K562 (cell line): ENCODE measurements around the gene NRIP2. TPM values are rescaled to one million over a fixed set of nuclear protein-coding genes. Genes with fewer than 3 reads are reported as not detected.

Source experiments
- ADNP ChIP-seq: fragments of 200-800 bp; sonication (Bioruptor generic); IDR thresholded peaks from 2 replicates; pipeline ENCODE4 v1.6.1; 2016; ENCODE audit warnings: missing genetic modification characterization, missing compliant biosample characterization
- ATF1 ChIP-seq, 2 experiments: fragments of 450-650 bp in 1 of 2; IDR thresholded peaks; 2 replicates each; pipeline ENCODE4 v1.6.1; 2016; ENCODE audit warnings: missing compliant biosample characterization in 1 of 2, missing genetic modification characterization in 1 of 2
- DLX4 ChIP-seq: fragments of 250-450 bp; sonication (Bioruptor Pico); IDR thresholded peaks from 2 replicates; pipeline ENCODE4 v1.6.1; 2021; ENCODE audit warnings: mild to moderate bottlenecking
- EGR1 ChIP-seq: fragments of 450-650 bp; conservative IDR thresholded peaks from 2 replicates; pipeline ENCODE4 v1.6.1; 2017; ENCODE audit warnings: mild to moderate bottlenecking
- ELK1 ChIP-seq: sonication (generic); formaldehyde crosslinking; IDR thresholded peaks from 2 replicates; pipeline ENCODE4 v1.8.1; 2022; ENCODE audit warnings: missing genetic modification reagents
- GTF2E2 ChIP-seq: fragments of 200-800 bp; sonication (Bioruptor generic); IDR thresholded peaks from 2 replicates; pipeline ENCODE4 v1.6.1; 2016; ENCODE audit warnings: missing genetic modification characterization, missing compliant biosample characterization
- HES1 ChIP-seq: fragments of 450-650 bp; IDR thresholded peaks from 2 replicates; pipeline ENCODE4 v1.6.1; 2016; ENCODE audit warnings: low read depth, mild to moderate bottlenecking, moderate library complexity
- IRF9 ChIP-seq: fragments of 450-650 bp; IDR thresholded peaks from 2 replicates; pipeline ENCODE4 v1.6.1; 2016; ENCODE audit warnings: missing biosample characterization, missing genetic modification characterization
- MAX ChIP-seq: sonication (generic); formaldehyde crosslinking; IDR thresholded peaks from 2 replicates; pipeline ENCODE4 v1.9.0; 2022; ENCODE audit warnings: mild to moderate bottlenecking, missing genetic modification reagents
- MEF2A ChIP-seq: IDR thresholded peaks from 2 replicates; pipeline ENCODE4 v1.6.1; 2011; ENCODE audit warnings: low read depth, mild to moderate bottlenecking, low read length, moderate library complexity; ENCODE audit not compliant: control insufficient read depth
- NELFE ChIP-seq: IDR thresholded peaks from 2 replicates; pipeline ENCODE4 v1.6.1; 2011; ENCODE audit warnings: mild to moderate bottlenecking; ENCODE audit not compliant: insufficient read depth, insufficient read length
- NEUROD1 ChIP-seq: fragments of 150-350 bp; IDR thresholded peaks from 2 replicates; pipeline ENCODE4 v1.6.1; 2014; ENCODE audit warnings: borderline replicate concordance, low read length, low read depth; ENCODE audit not compliant: partially characterized antibody
- NFIX ChIP-seq: fragments of 250-450 bp; sonication (Bioruptor Pico); IDR thresholded peaks from 2 replicates; pipeline ENCODE4 v1.4.0; 2020; ENCODE audit warnings: low read depth, mild to moderate bottlenecking, moderate library complexity
- NFRKB ChIP-seq: fragments of 450-650 bp; IDR thresholded peaks from 2 replicates; pipeline ENCODE4 v1.6.1; 2016; ENCODE audit warnings: low read depth
- PRPF4 ChIP-seq: fragments of 200-400 bp; formaldehyde crosslinking; IDR thresholded peaks from one replicate; pipeline ENCODE4 v1.6.1; 2017; ENCODE audit warnings: low read length, low read depth, mild to moderate bottlenecking; ENCODE audit not compliant: insufficient read depth, poor library complexity, severe bottlenecking
- SETDB1 ChIP-seq: IDR thresholded peaks from one replicate; pipeline ENCODE4 v1.6.1; 2012; ENCODE audit warnings: low read length, control low read depth, inconsistent platforms
- SREBF2 ChIP-seq: sonication (generic); formaldehyde crosslinking; IDR thresholded peaks from 2 replicates; pipeline ENCODE4 v1.4.0; 2020; ENCODE audit warnings: mild to moderate bottlenecking, missing genetic modification reagents
- TOE1 ChIP-seq, 2 experiments: fragments of 450-650 bp in 1 of 2; sonication (generic) in 1 of 2; formaldehyde crosslinking in 1 of 2; IDR thresholded peaks; 2 replicates each; pipeline versions ENCODE4 v1.7.1 to v1.8.0; 2016 to 2022; ENCODE audit warnings: borderline replicate concordance in 2 of 2, mild to moderate bottlenecking in 2 of 2, antibody characterized with exemption in 1 of 2, inconsistent platforms in 1 of 2, low read depth in 1 of 2, missing genetic modification reagents in 1 of 2, moderate library complexity in 1 of 2
- ZNF24 ChIP-seq: fragments of 450-650 bp; IDR thresholded peaks from 2 replicates; pipeline ENCODE4 v1.6.1; 2016
- ZNF639 ChIP-seq, 2 experiments: fragments of 200-800 bp in 1 of 2; sonication (Bioruptor generic) in 1 of 2; sonication (generic) in 1 of 2; formaldehyde crosslinking in 1 of 2; IDR thresholded peaks in 1 of 2; conservative IDR thresholded peaks in 1 of 2; 2 replicates each; pipeline versions ENCODE4 v1.5.0 to v1.6.1; 2016 to 2020; ENCODE audit warnings: missing compliant biosample characterization in 1 of 2, missing genetic modification characterization in 1 of 2, missing genetic modification reagents in 1 of 2
- ZNF77 ChIP-seq: fragments of 250-450 bp; sonication (Bioruptor Pico); IDR thresholded peaks from 2 replicates; pipeline ENCODE4 v1.5.0; 2020
- ZSCAN29 ChIP-seq: fragments of 450-650 bp; IDR thresholded peaks from 2 replicates; pipeline ENCODE4 v1.6.1; 2017
- polyA plus RNA-seq, 8 experiments: library from polyadenylated mRNA; depleted of rRNA in 4 of 8; stranded (reverse) in 5 of 8; unstranded in 3 of 8; fragments of >200 nt; fragmentation: Nextera tagmentation in 2 of 8; fragmentation: Illumina TruSeq in 1 of 8; extraction: Ambion mirVana in 2 of 8; extraction: Trizol in 1 of 8; gene quantifications; 2 replicates each; pipeline versions ENCODE4 v1.2.1 to v1.2.3, GENCODE V29; 2011 to 2014; ENCODE audit warnings: inconsistent platforms in 1 of 8, missing spikeins in 1 of 8
- total RNA-seq, 7 experiments: library from RNA; depleted of rRNA in 6 of 7; stranded (reverse); fragments of >200 nt in 6 of 7; fragmentation: Illumina TruSeq in 2 of 7; extraction: Trizol in 2 of 7; gene quantifications; 2 replicates each; pipeline versions ENCODE4 v1.2.1 to v1.2.3, GENCODE V29; 2011 to 2021; ENCODE audit warnings: low replicate concordance in 1 of 7

Gene NRIP2
- total and polyA plus RNA-seq, 9 of the 15 experiments (the other 6 are each of a cell fraction or from before 2014, with no cell fraction given): 0.07 to 0.10 TPM; not detected in 7

GRCh38 chr12:2812290-2813213 lies 22.3 kb downstream of the NRIP2 start, which contains the start of gene ITFG2 (continued):
- TF ChIP-seq ZNF639 (CRISPR knock-in tag; conservative IDR thresholded peaks at IDR 0.05 in 1 of 2, IDR thresholded peaks at IDR 0.05 in 1 of 2): peak in 1 of 2 experiments; percentile 55; a peak in 1 of 4 replicates
- TF ChIP-seq ELK1 (CRISPR knock-in tag): no peak
- TF ChIP-seq MEF2A: no peak
- TF ChIP-seq DLX4 (CRISPR knock-in tag): no peak
- TF ChIP-seq SREBF2 (CRISPR knock-in tag): peak; percentile 50; the same call in 1 of the 2 replicates
- TF ChIP-seq EGR1: no peak
- TF ChIP-seq ADNP (tag): no peak
- no peak for TF ChIP-seq SETDB1
- TF ChIP-seq ZNF77 (CRISPR knock-in tag): no peak
- TF ChIP-seq ATF1 (CRISPR knock-in tag; IDR thresholded peaks at IDR 0.05): 0 out of 2 replicates have a peak, but pooled peaks have one; percentile 48
- TF ChIP-seq ATF1 (tag; IDR thresholded peaks at IDR 0.05): peak; percentile 96
- TF ChIP-seq IRF9: no peak
- TF ChIP-seq NFIX (CRISPR knock-in tag): no peak
- TF ChIP-seq HES1: no peak
- TF ChIP-seq ZSCAN29: no peak
- TF ChIP-seq NFRKB: 0 out of 2 replicates have a peak, but pooled peaks have one; percentile 47
- TF ChIP-seq MAX: peak; percentile 98
- no peak for TF ChIP-seq PRPF4
- TF ChIP-seq TOE1 (IDR thresholded peaks at IDR 0.05; ENCODE audit: borderline replicate concordance): peak; percentile 75
- no peak for TF ChIP-seq TOE1 (CRISPR knock-in tag; IDR thresholded peaks at IDR 0.05; ENCODE audit: borderline replicate concordance, low read depth)
- TF ChIP-seq GTF2E2 (tag): no peak
- peak; percentile 64 for TF ChIP-seq NEUROD1
- TF ChIP-seq ZNF24: peak; percentile 55; the same call in 1 of the 2 replicates
- no peak for TF ChIP-seq NELFE
